ENCODE results near the gene ARID1A. TPM values are rescaled to one million over a fixed set of nuclear protein-coding genes. Genes with fewer than 3 reads are reported as not detected.
"Not testable (repeated sequence)": the region's sequence is repeated elsewhere in the genome, so short reads cannot be mapped to it uniquely, and the experiment has no call there.

Gene ARID1A
- total RNA-seq, 1 donor from 2014 or later: 12.5 TPM

DNA sequence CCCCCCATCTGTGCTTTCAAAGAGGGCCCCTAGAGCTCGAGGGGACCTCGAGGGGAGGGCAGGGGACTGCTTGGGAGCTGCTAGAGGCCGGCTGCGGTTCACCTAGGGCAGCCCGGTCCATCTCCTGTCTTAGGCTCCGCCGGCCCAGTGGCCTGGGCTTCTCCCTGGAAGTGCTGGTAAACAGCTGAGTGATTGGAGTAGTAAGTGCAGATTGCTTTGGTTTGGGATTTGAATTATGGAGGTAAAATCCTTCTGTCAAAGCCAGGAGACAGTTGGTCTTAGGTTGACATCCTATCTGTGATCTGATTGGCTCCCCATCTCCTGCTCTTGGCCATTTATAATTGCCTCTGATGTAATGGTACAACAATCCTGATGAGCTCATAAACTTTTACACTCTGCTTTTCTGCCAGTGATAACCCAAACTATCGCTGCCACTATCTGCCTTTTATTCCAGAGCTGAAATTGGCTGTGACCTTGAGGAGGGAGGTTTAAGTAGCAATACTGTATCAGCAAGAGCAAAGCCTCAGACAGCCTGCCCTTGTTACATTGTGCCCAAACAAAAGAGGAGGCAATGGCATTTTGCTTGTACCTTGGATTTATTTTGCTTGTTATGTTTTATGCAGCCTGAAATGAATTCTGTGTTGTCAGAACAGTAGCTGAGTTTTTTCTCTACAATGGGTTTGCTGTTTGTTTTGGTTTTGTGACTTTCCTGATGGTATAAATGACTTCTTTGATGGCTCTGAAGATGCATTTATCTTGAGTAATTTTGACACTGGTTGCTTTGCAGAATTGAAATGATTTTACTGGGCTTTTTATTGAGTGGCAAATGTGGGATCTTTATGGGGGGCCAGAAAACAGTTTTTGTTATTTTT lies 2.4 kb downstream of the ARID1A start:
- peak; percentile 89 for DNase-seq (ENCODE audit: low read depth, low spot score)

DNA sequence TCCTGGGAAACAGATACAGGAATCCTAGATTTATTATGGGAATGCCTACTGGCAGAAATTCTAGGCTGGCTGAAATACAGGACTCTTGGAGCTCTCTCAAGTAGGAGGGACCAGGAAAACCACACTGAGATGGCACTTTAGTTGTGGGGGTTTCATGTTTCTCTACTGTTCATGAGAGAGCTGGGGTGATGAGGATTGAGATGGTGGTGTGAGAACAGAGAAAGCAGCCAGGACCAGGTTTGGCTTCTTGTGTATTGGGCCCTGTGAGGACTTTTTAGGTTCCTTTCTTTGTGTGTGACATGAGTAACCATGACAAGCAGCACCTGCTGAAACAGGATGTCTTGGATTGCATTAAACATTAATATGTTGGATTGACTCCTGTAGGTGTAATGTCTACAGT lies 4.9 kb downstream of the ARID1A start:
- no peak for DNase-seq (ENCODE audit: low read depth, low spot score)

DNA sequence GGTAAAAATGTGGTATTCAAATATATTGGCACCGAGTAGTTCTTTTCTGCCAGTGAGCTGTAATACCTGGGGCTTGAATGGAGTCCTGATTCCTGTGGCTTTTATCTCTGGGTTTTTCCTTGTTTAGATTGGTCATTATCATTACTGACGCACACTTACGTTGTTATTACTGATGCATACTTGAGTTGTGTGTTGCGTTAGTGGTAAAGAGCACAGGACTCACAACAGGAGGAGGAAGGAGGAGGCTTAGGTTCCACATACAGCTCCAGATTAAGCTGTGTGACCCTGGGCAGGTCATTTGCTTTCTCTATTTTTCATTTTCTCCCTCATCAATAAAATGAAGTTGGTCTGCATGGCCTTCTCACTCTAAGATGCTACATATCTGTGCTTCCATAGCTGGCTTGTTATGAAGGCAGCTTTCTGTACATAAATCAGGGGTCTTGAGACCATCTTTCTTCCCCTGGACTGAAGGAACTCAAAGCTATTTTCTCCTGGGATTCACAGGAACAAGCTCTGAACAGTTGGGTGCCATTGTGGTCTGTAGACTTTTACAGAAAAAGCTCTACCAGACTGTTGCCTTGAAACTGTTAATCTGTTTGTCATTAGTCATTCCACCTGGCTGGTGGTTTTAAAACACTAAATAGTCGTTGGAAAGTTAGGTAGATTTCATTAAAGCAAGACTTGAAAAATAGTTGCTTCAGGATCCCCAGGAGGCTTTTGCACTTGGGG lies 5.6 kb downstream of the ARID1A start:
- no peak for DNase-seq (ENCODE audit: low read depth, low spot score)

DNA sequence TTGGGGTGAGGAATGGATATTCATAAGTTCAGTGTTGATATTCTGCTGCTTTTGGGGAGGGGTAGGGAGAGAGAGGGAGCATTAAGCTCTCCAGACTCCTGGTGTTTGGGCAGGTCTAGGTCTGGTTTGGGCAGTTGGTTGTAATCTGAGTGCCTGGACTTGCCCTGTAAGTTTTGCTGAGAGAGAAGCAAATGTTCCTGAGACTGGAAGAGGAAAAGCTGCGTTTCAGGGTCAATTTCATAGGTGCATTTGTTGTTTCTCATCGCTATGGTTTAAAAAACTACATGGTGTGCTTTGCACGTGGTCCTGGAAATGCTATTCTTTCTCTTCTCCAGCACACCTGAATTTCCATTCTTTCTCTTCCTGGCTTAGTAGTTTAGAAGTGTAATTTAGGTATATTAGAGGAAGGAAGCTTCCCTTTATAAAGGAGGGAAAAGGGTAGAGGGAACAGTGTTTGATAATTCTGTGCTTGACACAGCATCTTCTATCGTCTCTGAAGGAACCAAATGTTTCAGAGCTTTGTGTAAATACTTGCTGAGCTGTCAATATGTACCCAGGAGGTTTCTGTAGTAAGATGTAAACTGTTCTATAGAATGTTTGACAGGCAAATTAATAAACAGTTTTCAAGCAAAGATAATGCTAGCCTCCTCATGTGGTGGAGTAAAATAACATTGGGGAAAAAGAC lies 6.3 kb downstream of the ARID1A start:
- no peak for DNase-seq (ENCODE audit: low read depth, low spot score)

DNA sequence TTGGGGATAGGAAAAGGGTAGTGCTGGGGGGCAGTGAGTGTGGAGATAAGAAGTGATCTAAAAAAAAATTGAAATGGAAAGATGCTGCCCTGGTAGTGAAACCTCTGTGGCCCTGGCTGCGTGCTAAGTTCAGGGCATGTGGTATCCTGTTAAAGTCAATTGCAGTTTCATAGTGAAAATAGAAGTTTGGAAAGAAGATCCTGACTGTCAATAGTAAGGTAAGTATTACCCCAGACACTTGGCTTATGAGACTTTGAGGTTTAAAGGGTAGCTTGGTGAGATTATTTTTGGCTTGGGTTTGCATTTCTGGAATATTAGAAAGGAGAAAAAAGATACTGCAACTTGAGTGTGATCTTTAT lies 6.8 kb downstream of the ARID1A start:
- no peak for DNase-seq (ENCODE audit: low read depth, low spot score)

DNA sequence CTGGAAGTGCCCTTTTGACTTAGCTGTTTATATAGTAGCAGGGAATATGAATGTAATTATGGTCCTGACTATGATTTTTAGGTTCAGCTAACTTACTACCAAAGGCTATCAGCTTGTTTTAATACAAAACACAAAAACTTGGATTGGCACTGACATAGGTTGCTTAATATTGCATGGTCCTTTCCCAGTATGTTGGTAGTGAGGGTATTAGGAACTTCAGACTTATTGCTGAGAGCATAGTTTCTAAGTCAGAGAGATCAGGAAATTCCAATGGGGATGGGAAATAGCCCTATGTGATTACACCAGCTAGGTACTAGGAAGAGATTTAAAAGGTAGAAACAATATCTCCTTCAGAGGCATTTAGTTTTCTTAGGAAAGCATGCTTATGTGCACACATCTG lies 7.7 kb downstream of the ARID1A start:
- no peak for DNase-seq (ENCODE audit: low read depth, low spot score)

DNA sequence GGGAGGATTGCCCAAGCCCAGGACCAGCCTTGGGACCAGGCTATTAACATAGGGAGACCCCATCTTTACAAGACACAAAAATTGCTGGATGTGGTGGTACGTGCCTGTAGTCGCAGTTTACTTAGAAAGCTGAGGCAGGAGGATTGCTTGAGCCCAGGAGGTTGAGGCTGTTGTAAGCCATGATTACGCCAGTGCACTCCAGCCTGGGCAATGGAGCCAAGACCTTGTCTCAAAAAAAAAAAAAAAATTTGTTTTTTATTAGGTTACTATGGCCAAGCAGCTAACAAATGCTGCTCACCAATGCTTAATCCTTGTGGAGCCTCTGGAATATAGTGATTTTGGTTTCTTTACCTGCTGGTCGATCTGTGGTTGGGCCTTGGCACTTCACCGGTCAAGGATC lies 8.8 kb downstream of the ARID1A start:
- no peak for DNase-seq (ENCODE audit: low read depth, low spot score)

DNA sequence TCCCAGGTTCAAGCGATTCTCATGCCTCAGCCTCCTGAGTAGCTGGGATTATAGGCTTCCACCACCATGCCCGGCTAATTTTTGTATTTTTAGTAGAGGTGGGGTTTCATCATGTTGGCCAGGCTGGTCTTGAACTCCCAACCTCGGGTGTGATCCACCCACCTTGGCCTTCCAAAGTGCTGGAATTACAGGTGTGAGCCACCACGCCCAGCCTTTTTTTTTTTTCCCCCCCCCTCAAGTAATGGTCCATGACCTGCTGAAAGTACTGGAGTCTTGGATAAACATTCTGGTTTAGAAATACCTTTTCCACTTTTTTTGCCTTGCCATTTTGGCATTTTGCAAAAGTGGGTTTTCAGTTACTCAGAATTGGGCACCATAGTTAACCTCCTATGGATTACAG lies 9.4 kb downstream of the ARID1A start:
- DNase-seq (ENCODE audit: low read depth, low spot score): not testable (repeated sequence)

DNA sequence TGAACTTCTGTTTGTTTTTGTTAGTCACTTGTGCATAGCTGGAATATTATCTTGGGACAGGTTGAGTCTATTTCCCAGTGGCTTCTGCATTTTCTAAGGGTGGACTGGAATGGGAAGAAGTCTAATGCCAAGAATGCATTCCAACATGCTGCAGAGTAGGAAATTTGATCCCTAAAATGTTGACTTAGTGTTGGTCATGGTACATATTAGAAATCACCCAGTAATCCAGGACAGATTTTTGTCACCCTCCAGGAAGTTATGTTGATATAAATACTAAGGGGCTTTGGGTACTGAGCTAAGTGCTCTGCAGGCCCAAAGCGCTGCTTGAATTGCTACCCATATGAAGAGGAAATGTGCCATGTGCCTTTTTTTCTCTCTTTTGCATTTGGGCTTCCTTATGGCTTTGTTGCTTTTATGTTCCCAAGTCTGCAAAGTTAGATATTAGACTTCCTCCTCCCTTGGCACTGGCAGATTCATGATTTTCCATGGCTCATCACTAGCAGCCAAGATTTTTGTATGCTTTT lies 10.0 kb downstream of the ARID1A start:
- DNase-seq (ENCODE audit: low read depth, low spot score): no peak

DNA sequence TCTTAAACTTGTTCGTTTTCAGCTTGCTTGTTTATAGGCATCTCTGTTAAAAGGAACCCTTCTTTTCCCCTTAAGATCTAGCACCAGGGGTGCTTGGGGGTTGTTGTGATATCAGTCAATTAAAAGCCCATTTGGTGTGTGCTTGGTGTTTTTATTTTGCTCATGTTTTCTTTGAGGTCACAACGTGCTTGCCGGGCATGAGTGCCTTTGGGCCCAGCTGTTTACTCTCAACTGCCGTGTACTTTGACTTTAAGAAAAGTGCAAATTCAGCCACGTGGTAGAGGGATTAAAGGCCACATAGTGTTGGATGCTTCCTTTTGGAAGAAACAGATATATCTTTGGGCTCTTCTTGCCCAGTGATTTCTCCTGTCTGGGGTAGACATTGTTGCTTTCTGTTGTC lies 10.5 kb downstream of the ARID1A start:
- DNase-seq (ENCODE audit: low read depth, low spot score): no peak

DNA sequence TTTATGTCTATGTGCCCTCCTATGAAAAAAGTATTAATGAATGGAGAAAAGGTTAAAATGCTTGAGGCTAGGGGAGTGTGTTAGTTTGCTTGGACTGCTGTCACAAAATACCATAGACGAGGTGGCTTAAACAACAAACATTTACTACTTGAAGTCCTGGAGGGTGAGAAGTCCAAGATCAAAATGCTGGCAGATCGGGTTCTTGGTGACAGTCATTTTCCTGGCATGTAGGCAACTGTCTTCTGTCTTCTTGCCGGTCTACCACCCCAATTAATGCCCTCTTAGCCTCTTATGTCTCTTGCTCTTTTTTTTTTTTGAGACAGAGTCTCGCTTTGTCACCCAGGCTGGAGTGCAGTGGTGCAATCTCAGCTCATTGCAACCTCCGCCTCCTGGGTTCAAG lies 15.0 kb downstream of the ARID1A start:
- DNase-seq (ENCODE audit: low read depth, low spot score): no peak

DNA sequence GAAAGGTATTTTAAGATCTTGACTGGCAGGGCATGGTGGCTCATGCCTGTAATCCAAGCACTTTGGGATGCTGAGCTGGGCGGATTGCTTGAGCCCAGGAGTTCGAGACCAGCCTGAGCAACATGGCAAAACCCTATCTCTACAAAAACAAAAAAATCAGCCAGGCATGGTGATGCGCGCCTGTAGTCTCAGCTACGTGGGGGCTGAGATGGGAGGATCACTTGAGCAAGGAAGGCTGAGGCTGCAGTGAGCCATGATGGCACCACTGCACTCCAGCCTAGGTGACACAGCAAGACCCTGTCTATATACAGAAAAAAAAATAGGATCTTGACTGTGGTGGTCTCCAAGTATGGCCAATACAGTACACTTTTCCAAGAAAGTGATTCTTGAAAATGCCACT lies 16.0 kb downstream of the ARID1A start:
- no peak for DNase-seq (ENCODE audit: low read depth, low spot score)

DNA sequence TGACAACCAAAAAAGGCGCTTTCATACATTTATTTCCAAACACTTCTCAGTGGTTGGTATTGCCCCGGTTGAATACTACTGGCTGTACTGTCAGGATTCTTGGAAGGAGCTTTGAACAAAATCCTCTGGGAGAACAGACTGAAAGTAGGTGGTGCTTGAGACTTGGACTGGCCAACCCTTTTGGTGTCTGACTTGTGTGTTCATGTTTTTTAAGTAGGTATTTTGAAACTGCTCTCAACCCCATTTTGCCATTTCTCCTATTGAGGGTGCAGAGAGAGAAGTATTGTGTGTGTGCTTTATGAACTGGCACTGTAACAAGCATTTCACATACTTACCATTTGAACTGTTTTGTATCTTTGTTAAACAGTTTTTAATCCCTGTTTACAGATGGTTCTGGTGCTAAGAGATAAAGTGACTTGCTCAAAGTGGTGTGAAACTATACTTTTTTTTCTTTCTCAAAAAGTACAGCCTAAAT lies 21.2 kb downstream of the ARID1A start:
- DNase-seq (ENCODE audit: low read depth, low spot score): no peak

DNA sequence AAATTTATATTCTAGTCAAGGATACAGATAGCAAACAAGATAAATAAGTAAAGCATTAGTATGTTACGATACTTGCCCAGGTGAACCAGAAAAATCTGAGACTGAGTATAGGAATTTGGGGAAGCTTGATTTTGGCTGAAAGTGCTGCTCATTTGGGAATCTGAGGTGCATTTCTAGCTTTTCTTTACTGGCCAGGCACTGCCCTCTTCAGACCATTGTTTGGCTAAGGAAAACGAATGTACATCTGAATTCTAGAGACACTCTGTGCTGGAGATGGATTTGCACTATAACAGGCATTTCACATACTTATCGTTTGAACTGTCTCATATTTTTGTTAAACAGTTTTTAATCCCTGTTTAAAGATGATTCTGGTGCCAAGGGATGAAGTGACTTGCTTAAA lies 23.4 kb downstream of the ARID1A start:
- DNase-seq (ENCODE audit: low read depth, low spot score): no peak

DNA sequence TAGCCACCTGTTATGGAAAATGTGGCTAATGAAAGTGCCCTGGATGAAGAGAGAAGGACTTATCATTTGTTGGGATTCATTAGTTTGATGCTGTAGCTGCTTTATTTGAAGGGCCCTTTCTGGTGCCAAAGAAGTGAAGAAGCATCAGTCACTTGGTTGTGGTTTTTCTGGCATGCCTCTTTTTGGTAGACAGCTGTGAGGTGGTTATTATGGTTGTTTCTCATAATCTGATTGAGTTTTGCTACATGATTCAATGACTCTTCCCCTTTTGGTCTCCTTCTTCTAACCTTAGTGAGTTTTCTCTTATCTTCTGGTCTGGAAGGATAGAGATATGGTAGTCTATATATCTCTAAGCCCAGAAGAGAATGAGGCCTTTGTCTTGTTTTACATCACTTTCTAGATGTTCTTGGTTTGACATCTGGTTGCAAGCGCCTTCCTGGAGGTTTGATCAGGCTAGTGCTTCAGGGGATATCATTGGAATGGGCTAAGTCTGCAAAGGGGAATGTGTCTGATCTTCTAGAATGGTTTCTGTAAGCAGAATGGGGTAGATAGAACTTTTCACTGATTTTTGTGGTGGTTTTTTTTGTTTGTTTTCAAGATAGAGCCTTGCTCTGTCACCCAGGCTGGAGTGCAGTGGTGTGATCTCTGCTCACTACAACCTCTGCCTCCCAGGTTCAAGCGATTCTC lies 26.0 kb downstream of the ARID1A start:
- DNase-seq (ENCODE audit: low read depth, low spot score): no peak

DNA sequence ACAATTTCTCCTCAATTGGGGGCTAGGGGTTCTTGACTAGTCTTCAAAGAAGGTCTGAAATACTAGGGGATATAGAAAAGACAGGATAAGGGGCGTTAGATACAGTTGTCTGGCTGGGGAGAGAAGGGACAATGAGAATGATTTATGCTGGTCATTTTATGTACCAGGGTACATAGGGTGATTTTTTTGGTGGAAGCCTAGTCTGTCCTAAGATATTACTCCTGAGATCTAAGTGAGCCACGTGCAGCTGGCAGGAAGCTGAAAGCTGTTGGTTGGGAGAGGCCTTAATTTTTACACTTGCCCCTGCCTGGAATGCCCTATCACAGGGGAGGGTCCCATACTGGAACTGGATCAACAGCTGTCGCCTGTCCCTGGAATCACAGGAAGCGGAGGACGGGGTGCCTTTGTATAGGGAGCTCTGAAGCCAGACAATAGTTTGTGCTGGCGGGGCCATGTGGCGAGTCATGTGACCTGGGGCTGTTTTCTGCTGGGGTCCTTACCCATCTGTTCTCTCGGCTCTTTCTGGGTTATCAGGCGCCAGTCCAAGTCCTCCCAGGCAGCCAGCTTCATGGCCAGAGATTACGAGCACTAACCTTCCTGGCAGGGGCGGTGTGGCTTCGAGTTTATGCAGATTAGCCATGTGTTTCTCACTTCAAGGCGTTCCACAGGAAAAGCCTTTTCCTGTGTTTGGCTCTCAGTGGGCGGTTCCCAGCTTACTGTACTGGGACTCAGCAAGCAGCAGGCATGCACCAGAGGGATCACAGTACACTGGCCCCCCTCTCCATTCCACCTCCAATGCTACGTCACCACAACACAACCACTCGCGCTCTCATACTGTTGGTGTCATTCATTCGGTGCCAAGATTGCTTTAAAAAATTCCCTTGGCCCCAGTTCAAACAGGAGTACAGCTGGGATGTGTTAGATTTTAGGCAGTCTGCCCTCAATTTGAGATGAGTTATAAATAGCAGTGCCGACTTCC lies 27.5 kb downstream of the ARID1A start:
- peak; percentile 99 for DNase-seq (ENCODE audit: low read depth, low spot score)

DNA sequence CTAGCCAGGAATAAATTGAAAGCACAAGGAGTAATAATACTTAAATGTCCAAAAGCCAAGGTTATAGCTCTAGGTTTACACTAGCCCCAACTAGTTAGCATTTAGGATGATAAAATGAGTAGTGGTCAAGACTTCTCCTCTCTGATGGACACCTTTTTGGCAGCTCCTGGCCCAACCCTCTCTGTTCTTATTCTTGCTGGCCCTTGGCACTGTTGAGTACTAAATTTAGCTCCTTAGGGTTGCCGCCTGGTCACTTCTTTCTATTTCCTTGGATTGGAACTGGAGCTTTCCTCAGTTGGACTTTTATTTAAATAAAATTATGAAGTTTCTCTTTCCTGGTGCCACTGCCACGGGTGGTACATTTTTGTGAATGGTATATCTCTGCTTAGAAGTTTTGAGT lies 28.3 kb downstream of the ARID1A start:
- no peak for DNase-seq (ENCODE audit: low read depth, low spot score)

DNA sequence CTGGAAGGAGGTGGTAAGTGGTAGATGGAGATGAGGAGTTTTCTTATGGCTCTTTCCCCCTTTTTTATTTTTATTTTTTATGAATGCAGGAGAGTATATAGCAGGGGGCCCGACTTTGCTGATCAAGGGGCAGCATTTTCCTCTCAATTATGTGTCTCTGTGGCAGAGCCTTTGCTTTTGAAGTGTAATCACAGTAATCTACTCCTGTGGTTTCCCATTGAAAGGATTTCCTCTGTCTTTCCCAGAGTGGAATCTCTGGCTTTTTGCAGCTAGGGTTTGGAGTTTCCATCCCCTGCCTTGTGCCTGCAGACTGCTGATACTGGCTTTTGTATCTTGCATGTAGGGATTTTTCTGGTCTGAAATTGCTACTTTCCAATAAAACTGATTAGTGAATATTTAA lies 29.1 kb downstream of the ARID1A start:
- DNase-seq (ENCODE audit: low read depth, low spot score): no peak

DNA sequence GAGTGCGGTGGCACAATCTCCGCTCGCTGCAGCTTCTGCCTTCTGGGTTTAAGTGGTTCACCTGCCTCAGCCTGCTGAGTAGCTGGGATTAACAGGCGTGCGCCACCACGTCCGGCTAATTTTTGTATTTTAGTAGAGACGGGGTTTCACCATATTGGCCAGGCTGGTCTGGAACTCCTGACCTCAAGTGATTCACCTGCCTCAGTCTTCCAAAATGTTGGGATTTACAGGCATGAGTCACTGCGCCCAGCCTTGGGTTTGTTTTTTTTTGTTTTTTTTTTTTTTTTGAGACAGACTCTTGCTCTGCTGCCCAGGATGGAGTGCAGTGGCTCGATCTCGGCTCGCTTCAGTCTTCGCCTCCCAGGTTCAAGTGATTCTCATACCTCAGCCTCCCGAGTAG lies 30.1 kb downstream of the ARID1A start:
- not testable (repeated sequence) for DNase-seq (ENCODE audit: low read depth, low spot score)

DNA sequence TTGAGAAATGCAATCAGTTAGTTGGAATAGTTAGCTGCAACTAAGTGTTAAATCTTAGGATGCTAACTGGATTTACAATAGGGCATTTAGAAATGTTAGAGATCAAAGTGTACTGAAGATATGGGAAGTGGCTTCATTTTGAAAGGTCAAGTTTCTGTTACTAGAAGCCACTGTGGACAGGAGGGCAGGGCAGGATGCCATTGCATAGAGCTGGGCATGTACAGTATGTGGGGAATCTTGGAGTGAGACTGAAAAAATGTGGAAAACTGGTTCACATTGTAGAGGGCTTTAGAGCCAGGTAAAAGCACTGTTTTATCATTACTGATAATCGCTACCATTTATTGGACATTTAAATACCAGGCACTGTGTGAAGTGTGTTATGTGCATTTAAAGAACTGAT lies 31.0 kb downstream of the ARID1A start:
- no peak for DNase-seq (ENCODE audit: low read depth, low spot score)
